Placental epithelial cell (primary cell): Measurements from ENCODE around the gene PDE6C. TPM values are rescaled to one million over a fixed set of nuclear protein-coding genes. Genes with fewer than 3 reads are reported as not detected.

Experiments
- total RNA-seq: library from RNA; depleted of rRNA; stranded (reverse); fragments of >200 nt; gene quantifications from 2 replicates; pipeline ENCODE4 v1.2.3, GENCODE V29; 2012

Gene PDE6C
- total RNA-seq: not detected in 2 replicates

GRCh38 chr10:93612311-93612710 is at the start of gene PDE6C:
PDE6C (plus strand) TSS chr10:93612537; CDS start chr10:93612726, 189 bp downstream.

GRCh38 chr10:93566435-93567276 is 45.7 kb upstream of the PDE6C start, which contains the start of gene FFAR4:
FFAR4 (plus strand) TSS chr10:93566665; CDS start chr10:93566721, 56 bp downstream.

DNA sequence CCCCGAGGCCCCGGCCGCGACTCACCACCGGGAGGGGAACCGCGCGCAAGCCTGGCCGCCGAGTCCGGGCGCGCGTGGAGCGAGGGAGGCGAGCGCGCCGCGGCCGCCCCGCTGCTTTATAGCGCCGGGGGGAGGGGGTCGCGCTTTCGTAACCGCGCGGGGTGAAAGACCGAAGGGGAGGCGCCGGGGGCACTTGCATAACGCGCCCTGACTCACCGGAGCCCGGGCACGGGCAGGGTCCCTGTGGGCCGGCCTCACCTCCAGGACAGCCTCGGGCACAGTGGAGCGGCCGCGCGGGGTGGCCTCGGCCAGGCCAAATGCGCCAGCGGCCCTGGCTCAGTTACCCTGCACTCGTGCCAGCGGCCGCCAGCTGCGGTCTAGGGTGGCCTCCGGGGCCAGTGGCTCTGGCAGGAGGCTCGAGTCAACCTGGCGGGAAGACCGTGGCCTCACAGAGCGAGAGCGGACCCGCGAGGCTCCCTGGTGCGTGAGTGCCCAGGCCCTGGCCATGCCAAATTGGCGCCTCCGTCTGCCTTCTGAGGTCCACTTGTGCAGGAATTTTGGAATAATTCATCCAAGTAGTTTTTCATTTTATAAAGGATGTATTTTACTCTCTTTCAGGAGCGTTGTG is 11.1 kb upstream of the PDE6C start, which contains the start of gene RBP4:
Gene RBP4 (minus strand): TSS at position 90 of the 628 bp plus-strand sequence. CDS start 207 bp downstream, outside the sequence.

GRCh38 chr10:93702210-93703001 is 90.1 kb downstream of the PDE6C start, which contains the start of gene FRA10AC1:
FRA10AC1 (minus strand) TSS chr10:93702592; CDS start chr10:93700106, 2,486 bp downstream.

Other genes starting within 250 kb of the PDE6C start
- gene MYOF, start 130.2 kb upstream of the PDE6C start, total RNA-seq: 127 and 152 TPM in 2 replicates
- 3.5 and 8.4 TPM in 2 replicates for gene CEP55, start 115.9 kb upstream of the PDE6C start, total RNA-seq
- gene FFAR4, start 45.9 kb upstream of the PDE6C start, total RNA-seq: not detected in 2 replicates
- gene RBP4, start 11.3 kb upstream of the PDE6C start, total RNA-seq: 0.79 and 2.2 TPM in 2 replicates
- gene FRA10AC1, start 90.1 kb downstream of the PDE6C start, total RNA-seq: 7.3 and 10.2 TPM in 2 replicates
- gene LGI1, start 145.4 kb downstream of the PDE6C start, total RNA-seq: under 0.01 TPM in 1 of 2 replicates, not detected in the other